GM12865 (cell line): ENCODE results near the gene STX18.
"Not testable (repeated sequence)": the region's sequence is repeated elsewhere in the genome, so short reads cannot be mapped to it uniquely, and the experiment has no call there.

Experiments
- DNase-seq: peaks from one replicate; pipeline ENCODE4 v3.0.0; 2010; ENCODE audit warnings: low read depth
- H3K4me3 ChIP-seq: 2 replicates; pipeline ENCODE4 v1.5.1; 2011; ENCODE audit warnings: mild to moderate bottlenecking, low read depth, low read length, control low read depth
- TF ChIP-seq, protein P1 (sequence below): IDR thresholded peaks from 2 replicates; pipeline ENCODE4 v1.5.1; 2011; ENCODE audit warnings: low read length, control low read depth, low read depth, inconsistent platforms; ENCODE audit not compliant: insufficient read depth; ENCODE audit errors: missing control alignments

STX18 gene

DNA sequence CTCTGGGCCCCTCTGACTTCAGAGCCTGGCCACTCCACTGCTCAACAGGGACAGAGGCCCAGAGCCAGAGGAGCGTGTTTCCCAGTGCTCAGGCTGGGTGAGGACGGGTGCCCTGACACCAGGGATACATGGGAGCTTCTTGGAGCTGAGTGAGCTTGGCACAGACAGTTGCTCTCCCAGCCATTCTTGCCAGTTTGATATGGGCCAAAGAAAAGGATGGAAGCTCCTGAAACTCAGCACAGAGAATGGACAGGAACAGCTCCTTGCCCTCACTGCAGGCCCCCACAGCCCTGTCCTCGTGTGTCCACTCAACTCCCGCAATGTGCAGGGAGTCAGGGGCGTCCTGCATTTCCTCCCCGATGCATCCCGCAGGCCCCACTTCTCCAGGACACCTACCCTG, 116.2 kb downstream of the STX18 start:
- H3K4me3 ChIP-seq, result no peak overlapping the region
- DNase-seq, result no peak
- TF ChIP-seq, protein P1, sequence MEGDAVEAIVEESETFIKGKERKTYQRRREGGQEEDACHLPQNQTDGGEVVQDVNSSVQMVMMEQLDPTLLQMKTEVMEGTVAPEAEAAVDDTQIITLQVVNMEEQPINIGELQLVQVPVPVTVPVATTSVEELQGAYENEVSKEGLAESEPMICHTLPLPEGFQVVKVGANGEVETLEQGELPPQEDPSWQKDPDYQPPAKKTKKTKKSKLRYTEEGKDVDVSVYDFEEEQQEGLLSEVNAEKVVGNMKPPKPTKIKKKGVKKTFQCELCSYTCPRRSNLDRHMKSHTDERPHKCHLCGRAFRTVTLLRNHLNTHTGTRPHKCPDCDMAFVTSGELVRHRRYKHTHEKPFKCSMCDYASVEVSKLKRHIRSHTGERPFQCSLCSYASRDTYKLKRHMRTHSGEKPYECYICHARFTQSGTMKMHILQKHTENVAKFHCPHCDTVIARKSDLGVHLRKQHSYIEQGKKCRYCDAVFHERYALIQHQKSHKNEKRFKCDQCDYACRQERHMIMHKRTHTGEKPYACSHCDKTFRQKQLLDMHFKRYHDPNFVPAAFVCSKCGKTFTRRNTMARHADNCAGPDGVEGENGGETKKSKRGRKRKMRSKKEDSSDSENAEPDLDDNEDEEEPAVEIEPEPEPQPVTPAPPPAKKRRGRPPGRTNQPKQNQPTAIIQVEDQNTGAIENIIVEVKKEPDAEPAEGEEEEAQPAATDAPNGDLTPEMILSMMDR, result no peak

DNA sequence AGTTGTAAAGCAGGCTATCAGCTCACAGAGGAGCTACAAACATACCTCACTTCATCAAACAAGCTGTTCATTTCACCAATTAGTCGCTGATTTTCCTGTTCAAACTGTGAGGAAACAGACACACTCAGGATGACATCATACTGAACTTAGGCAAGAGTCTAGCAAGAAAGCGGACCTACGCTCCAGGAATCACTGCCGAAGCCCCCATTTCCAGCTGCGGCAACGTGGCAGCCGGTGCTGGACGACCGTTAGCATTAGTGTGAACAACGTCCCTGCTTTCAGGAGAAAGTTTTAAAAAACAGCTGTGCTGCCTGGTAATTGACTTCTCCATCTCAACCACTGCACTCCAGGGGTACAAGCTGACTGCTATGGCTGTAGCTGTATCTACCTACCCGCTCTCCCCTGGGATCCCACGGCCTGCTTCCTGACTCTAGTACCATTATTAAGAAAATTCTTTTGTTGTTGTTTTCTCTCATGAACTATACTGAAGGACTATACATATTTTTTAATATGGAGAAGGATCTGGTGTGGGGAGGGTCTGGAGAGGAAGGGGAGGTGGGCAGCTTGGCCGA, 116.6 kb downstream of the STX18 start:
- TF ChIP-seq, protein P1, result no peak
- no peak for DNase-seq
- H3K4me3 ChIP-seq, result no peak overlapping the region

DNA sequence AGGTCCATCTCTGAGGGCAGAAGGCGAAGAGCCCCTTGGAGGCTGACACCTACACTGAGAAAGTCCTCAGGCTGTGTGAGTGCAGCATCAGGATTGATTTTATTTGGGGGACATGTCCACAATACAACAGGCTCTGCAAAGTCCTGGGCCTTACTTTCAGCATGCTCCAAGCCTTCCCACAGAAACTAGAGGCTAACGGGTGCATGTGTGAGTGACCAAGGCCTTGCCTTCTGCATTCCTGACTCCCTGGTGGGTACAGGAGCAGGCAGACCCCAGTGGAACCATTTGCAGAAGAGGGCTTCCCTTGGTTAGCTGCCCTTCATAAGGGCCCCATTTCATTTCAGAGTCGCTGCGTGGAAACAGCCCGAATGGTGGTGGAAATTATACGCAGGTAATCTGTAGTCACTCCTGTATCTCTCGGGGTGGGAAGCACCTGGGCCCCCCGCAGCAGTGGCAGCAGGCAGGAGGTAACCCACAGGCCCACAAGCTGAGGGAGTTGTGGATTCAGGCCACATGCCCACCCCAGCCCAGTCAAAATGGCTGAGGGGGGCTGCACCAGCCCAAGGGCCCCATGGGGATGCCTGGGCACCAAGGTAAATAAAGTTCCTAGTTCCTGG, 117.2 kb downstream of the STX18 start:
- no peak overlapping the region for H3K4me3 ChIP-seq
- TF ChIP-seq, protein P1, result no peak
- DNase-seq, result no peak

DNA sequence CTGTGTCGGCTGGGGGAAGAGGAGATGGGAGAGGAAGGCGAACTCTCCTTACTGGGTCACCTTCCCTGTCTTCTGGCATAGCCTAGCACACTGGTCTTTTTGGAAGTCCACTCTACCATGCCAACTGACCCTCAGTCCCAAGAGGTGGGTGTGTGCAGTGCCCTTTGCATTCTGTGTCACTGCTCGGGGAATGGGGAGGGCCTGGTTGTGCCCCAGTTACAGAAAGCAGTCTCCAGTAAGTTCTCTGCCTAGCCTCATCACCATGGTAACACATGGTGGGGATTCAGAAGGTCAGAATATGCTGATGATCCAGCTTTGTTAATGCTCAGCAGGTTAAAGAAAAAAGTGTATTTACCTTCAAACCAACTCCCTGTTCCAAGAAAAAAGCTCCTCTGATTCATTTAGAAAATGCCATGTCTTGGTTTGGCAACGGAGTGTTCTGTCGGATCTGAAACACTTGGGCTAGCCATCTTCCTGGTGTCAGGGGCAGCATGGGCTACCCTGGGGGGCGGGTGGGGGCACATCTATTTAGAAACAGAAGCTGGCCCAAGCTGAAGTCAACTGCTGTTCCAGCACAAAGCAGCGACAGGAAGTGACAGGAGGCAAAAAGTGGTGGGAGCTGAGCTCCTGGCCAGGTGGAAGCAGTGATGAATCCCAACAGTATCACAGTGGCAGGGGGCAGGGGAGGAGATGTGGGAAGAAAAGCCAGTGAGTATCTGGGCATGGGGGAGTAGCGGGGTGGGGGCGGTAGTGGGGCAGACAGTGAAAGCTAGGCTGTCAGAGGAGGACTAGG, 117.9 kb downstream of the STX18 start:
- TF ChIP-seq, protein P1, result no peak
- H3K4me3 ChIP-seq, result no peak overlapping the region
- DNase-seq, result no peak

DNA sequence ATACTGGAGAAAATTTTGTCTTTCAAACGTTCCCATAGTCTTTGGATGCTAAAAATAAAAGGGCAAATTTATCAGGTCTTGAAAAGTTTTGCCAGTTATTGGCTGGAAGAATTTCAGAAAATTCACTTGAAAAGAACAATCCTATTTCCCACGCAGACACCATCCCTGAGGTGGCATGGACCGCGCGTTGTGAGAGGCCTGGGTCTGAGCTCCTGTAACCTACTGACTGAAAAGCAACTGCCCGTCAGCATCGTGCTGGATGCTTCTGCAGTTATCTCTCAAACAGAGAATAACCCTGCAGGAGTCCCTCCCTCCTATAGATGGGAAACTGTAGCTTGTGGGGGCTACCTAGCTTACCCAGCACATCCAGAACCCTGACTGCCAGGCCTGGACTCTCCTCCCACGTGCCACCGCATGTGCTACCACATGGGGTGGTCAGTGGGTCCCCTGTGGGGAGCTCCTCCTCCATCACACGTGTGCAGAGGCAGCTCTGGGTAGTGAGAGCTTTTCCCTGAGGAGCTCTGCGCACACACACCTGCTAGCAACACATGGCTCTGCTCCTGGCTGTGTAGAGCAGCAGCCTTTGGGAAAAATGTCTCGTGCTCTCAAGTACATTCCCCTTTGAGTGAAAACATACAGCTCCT, 118.9 kb downstream of the STX18 start:
- TF ChIP-seq, protein P1, result no peak
- H3K4me3 ChIP-seq, result no peak overlapping the region
- no peak for DNase-seq

DNA sequence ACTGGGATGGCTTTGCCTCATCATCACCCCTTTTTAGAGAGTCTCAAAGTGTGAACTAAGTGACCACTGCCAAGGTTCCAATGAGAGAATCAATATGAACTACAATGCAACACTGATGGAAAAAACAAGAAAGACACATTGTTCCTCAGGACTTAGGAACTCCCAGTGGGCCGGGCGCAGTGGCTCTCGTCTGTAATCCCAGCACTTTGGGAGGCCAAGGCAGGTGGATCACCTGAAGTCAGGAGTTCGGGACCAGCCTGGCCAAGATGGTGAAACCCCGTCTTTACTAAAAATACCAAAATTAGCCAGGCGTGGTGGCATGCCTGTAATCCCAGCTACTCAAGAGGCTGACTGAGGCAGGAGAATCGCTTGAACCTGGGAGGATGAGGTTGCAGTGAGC, 119.7 kb downstream of the STX18 start:
- not testable (repeated sequence) for H3K4me3 ChIP-seq, DNase-seq

DNA sequence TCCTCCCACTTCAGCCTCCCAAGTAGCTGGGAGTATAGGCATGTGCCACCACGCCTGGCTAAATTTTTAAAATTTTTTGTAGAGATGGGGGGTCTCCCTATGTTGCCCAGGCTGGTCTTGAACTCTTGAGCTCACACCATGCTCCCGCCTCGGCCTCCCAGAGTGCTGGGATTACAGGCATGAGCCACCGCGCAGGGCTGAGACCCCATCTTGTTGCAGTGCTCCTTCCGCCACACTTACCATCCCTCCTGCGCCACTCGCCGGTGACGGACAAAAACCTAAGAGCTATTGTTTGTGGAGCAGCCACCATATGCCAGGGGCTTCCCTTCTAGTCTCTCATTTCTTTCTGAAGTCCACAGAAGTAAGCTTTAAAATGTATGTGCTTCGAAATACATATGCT, 120.5 kb downstream of the STX18 start:
- no peak overlapping the region for H3K4me3 ChIP-seq
- DNase-seq, result no peak
- TF ChIP-seq, protein P1, result no peak
